GM19468 (cell line): ENCODE results near the gene EGFLAM.

Experiments
- ATAC-seq: cut with Tn5 transposase; IDR thresholded peaks from one replicate; pipeline ENCODE4 v1.9.1; 2021; ENCODE audit warnings: mild to moderate bottlenecking, moderate library complexity, moderate number of reproducible peaks; ENCODE audit not compliant: unreplicated experiment; ENCODE audit errors: extremely low read depth

The EGFLAM gene

GRCh38 chr5:38509185-38509584, 250.8 kb downstream of the EGFLAM start:
- ATAC-seq = no peak
